H9 (cell line): Measurements from ENCODE around the gene SLC35A2. TPM values are rescaled to one million over a fixed set of nuclear protein-coding genes. Genes with fewer than 3 reads are reported as not detected.

Experiments
- DNase-seq: peaks from one replicate; pipeline ENCODE4 v3.0.0-alpha.2; 2017
- H2AFZ ChIP-seq: one replicate; pipeline ENCODE4 v1.6.1; 2013; ENCODE audit warnings: mild to moderate bottlenecking, low read length, control low read depth, moderate library complexity
- H2AK5ac ChIP-seq: 2 replicates; pipeline ENCODE4 v1.6.1; 2013; ENCODE audit warnings: low read length, control low read depth, mixed read lengths; ENCODE audit not compliant: insufficient read length
- H2BK120ac ChIP-seq: one replicate; pipeline ENCODE4 v1.6.1; 2013; ENCODE audit warnings: low read depth, mild to moderate bottlenecking, low read length, control low read depth, inconsistent platforms; ENCODE audit not compliant: poor library complexity, severe bottlenecking
- H2BK12ac ChIP-seq: 2 replicates; pipeline ENCODE4 v1.6.1; 2013; ENCODE audit warnings: low read length, control low read depth, mixed read lengths, low read depth; ENCODE audit not compliant: insufficient read length
- H2BK15ac ChIP-seq: 2 replicates; pipeline ENCODE4 v1.6.1; 2013; ENCODE audit warnings: low read depth, low read length, control low read depth
- H2BK20ac ChIP-seq: one replicate; pipeline ENCODE4 v1.6.1; 2013; ENCODE audit warnings: low read depth, mild to moderate bottlenecking, low read length, control low read depth, inconsistent platforms; ENCODE audit not compliant: poor library complexity, severe bottlenecking
- H2BK5ac ChIP-seq: 2 replicates; pipeline ENCODE4 v1.6.1; 2013; ENCODE audit warnings: low read length, control low read depth, mixed read lengths; ENCODE audit not compliant: insufficient read length
- H3K14ac ChIP-seq: 2 replicates; pipeline ENCODE4 v1.6.1; 2013; ENCODE audit warnings: low read length, control low read depth; ENCODE audit not compliant: insufficient read depth
- H3K18ac ChIP-seq: 2 replicates; pipeline ENCODE4 v1.6.1; 2013; ENCODE audit warnings: low read depth, mild to moderate bottlenecking, mixed read lengths, low read length, control low read depth; ENCODE audit not compliant: insufficient read length
- H3K23ac ChIP-seq: 2 replicates; pipeline ENCODE4 v1.6.1; 2013; ENCODE audit warnings: low read length, control low read depth, mixed read lengths, low read depth; ENCODE audit not compliant: insufficient read length
- H3K23me2 ChIP-seq: 2 replicates; pipeline ENCODE4 v1.6.1; 2013; ENCODE audit warnings: low read depth, mild to moderate bottlenecking, mixed read lengths, low read length, control low read depth; ENCODE audit not compliant: insufficient read length, poor library complexity, severe bottlenecking
- H3K27ac ChIP-seq: 2 replicates; pipeline ENCODE4 v1.5.1; 2013; ENCODE audit warnings: low read length, control low read depth, mixed read lengths, low read depth; ENCODE audit not compliant: insufficient read length
- H3K27me3 ChIP-seq: 2 replicates; pipeline ENCODE4 v1.6.1; 2013; ENCODE audit warnings: low read length, control low read depth, inconsistent platforms; ENCODE audit not compliant: insufficient read depth
- H3K4ac ChIP-seq: 2 replicates; pipeline ENCODE4 v1.6.1; 2013; ENCODE audit warnings: low read depth, mild to moderate bottlenecking, control low read depth, inconsistent platforms, low read length, moderate library complexity
- H3K4me1 ChIP-seq: 2 replicates; pipeline ENCODE4 v1.6.1; 2013; ENCODE audit warnings: low read length, control low read depth, inconsistent platforms; ENCODE audit not compliant: insufficient read depth
- H3K4me2 ChIP-seq: 2 replicates; pipeline ENCODE4 v1.6.1; 2013; ENCODE audit warnings: low read length, control low read depth, mixed read lengths; ENCODE audit not compliant: insufficient read length, insufficient read depth
- H3K56ac ChIP-seq: 2 replicates; pipeline ENCODE4 v1.6.1; 2013; ENCODE audit warnings: low read depth, mild to moderate bottlenecking, mixed read lengths, low read length, control low read depth; ENCODE audit not compliant: insufficient read length
- H3K79me1 ChIP-seq: 2 replicates; pipeline ENCODE4 v1.6.1; 2013; ENCODE audit warnings: low read depth, mild to moderate bottlenecking, moderate library complexity, low read length, control low read depth, inconsistent platforms; ENCODE audit not compliant: insufficient read depth, poor library complexity, severe bottlenecking
- H3K79me2 ChIP-seq: 2 replicates; pipeline ENCODE4 v1.6.1; 2013; ENCODE audit warnings: low read length, control low read depth, inconsistent platforms; ENCODE audit not compliant: insufficient read depth
- H3K9ac ChIP-seq: 2 replicates; pipeline ENCODE4 v1.6.1; 2013; ENCODE audit warnings: low read length, control low read depth, mixed read lengths; ENCODE audit not compliant: insufficient read length; ENCODE audit errors: extremely low read depth
- H3K9me3 ChIP-seq: one replicate; pipeline ENCODE4 v1.6.1; 2013; ENCODE audit warnings: low read depth, low read length, inconsistent platforms; ENCODE audit not compliant: control insufficient read depth
- H3T11ph ChIP-seq: one replicate; pipeline ENCODE4 v1.6.1; 2013; ENCODE audit warnings: mild to moderate bottlenecking, low read length, control low read depth, inconsistent platforms
- H4K20me1 ChIP-seq: one replicate; pipeline ENCODE4 v1.6.1; 2013; ENCODE audit not compliant: control insufficient read depth, insufficient read length, insufficient read depth
- H4K5ac ChIP-seq: 2 replicates; pipeline ENCODE4 v1.6.1; 2013; ENCODE audit warnings: low read depth, mild to moderate bottlenecking, mixed read lengths, low read length, control low read depth; ENCODE audit not compliant: insufficient read length
- H4K8ac ChIP-seq: replicated peaks from 2 replicates; pipeline ENCODE4 v1.6.1; 2013; ENCODE audit warnings: low read length, control low read depth, mixed read lengths, low read depth; ENCODE audit not compliant: insufficient read length
- H4K91ac ChIP-seq: 2 replicates; pipeline ENCODE4 v1.6.1; 2013; ENCODE audit warnings: low read depth, mild to moderate bottlenecking, moderate library complexity, mixed read lengths, low read length, control low read depth; ENCODE audit not compliant: insufficient read length
- H3K27ac Mint-ChIP-seq, 3 experiments: 2 replicates in 2 of 3; 3 replicates in 1 of 3; pipeline ENCODE4 v1.8.0; 2020 to 2021; ENCODE audit warnings: mixed read lengths in 3 of 3, mild to moderate bottlenecking in 1 of 3, moderate library complexity in 1 of 3
- H3K27me3 Mint-ChIP-seq: 2 replicates; pipeline ENCODE4 v1.8.0; 2021; ENCODE audit warnings: low read depth, mild to moderate bottlenecking, moderate library complexity, mixed read lengths
- H3K36me3 Mint-ChIP-seq, 3 experiments: 2 replicates in 2 of 3; 3 replicates in 1 of 3; pipeline ENCODE4 v1.8.0; 2020 to 2021; ENCODE audit warnings: low read depth in 3 of 3, mixed read lengths in 3 of 3; ENCODE audit not compliant: insufficient read depth in 1 of 3
- H3K4me1 Mint-ChIP-seq, 2 experiments: 2 replicates each; pipeline ENCODE4 v1.8.0; 2020; ENCODE audit warnings: mixed read lengths in 2 of 2
- H3K4me3 Mint-ChIP-seq, 2 experiments: 2 replicates in 1 of 2; 3 replicates in 1 of 2; pipeline ENCODE4 v1.8.0; 2020 to 2021; ENCODE audit warnings: mild to moderate bottlenecking in 2 of 2, mixed read lengths in 2 of 2, moderate library complexity in 1 of 2
- H3K9me3 Mint-ChIP-seq, 2 experiments: 2 replicates in 1 of 2; 3 replicates in 1 of 2; pipeline ENCODE4 v1.8.0; 2020; ENCODE audit warnings: mild to moderate bottlenecking in 2 of 2, mixed read lengths in 2 of 2, moderate library complexity in 1 of 2
- WGBS: extraction: QIAGEN DNeasy Blood & Tissue Kit; methylation state at CpG from one replicate; pipeline ENCODE4 v1.1.7; 2013; ENCODE audit warnings: missing lambda C conversion rate, low lambda C conversion rate, mixed read lengths; ENCODE audit not compliant: insufficient read length; ENCODE audit errors: extremely low coverage; 5-methylcytosine and 5-hydroxymethylcytosine counted together
- total RNA-seq: library from RNA; stranded (reverse); gene quantifications from 2 replicates; pipeline ENCODE4 v1.2.1, GENCODE V29; 2021
- TF ChIP-seq, protein P1 (sequence below): fragments of 200-600 bp; sonication (generic); conservative IDR thresholded peaks from 3 replicates; pipeline ENCODE4 v1.8.0; 2021; ENCODE audit warnings: antibody characterized with exemption, mild to moderate bottlenecking

SLC35A2 gene
- total RNA-seq, 1 experiment from 2014 or later = 32.9 TPM

DNA sequence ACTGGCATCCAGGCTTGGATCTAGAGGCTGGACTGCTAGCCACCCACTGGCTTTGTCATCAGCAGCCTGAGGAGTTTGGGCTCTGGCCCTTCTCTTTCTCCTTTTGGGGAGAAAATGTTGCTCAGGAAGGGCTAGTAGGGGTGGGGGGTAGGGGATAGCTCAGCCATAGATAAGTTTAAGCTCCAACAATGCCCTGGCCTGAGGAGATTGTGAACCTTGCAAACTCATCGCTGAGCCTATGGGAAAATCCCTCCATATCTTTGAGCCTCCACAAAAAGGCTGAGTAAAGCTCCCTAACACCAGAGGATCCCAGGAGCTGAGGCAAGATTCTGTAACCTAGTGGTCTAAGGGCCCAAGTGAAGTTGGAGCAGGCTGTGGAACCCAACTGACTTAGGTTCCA lies 37.1 kb upstream of the SLC35A2 start:
- Histone ChIP-seq H3K23ac (no peak overlapping the region), H3K27me3 (no peaks in the 10 kb centered on the region), H3K27ac (no peak overlapping the region), H3K79me1 (peaks cover under 1% of the 10 kb centered on the region), H2BK15ac (no peak overlapping the region), H4K8ac (no peak overlapping the region), H4K20me1 (no peaks in the 10 kb centered on the region), H3T11ph (no peak overlapping the region), H3K18ac (no peak overlapping the region), H3K9ac (no peak overlapping the region), H3K79me2 (peaks cover 11% of the 10 kb centered on the region; the same call in 1 of the 2 replicates), H2BK120ac (no peak overlapping the region), H4K91ac (no peak overlapping the region), H3K4me2 (no peak overlapping the region), H2BK12ac (no peak overlapping the region), H2AFZ (no peak overlapping the region), H4K5ac (no peak overlapping the region), H3K56ac (no peak overlapping the region), H3K9me3 (no peaks in the 10 kb centered on the region), H3K14ac (no peak overlapping the region), H2BK20ac (no peak overlapping the region), H3K4me1 (no peaks in the 10 kb centered on the region), H3K4ac (no peak overlapping the region), H2AK5ac (no peak overlapping the region), H3K23me2 (no peaks in the 10 kb centered on the region), H2BK5ac (no peak overlapping the region)
- no peak overlapping the region for H3K4me3 Mint-ChIP-seq
- H3K36me3 Mint-ChIP-seq = peaks cover 3 to 34% (median 10%) of the 10 kb centered on the region in 3 experiments; a peak in 6 of 7 replicates
- no peak overlapping the region for H3K27ac Mint-ChIP-seq
- no CpG with 5 or more reads among the region's 1 CpG for WGBS
- H3K27me3 Mint-ChIP-seq = no peaks in the 10 kb centered on the region
- DNase-seq = no peak
- H3K4me1 Mint-ChIP-seq = peaks cover 0 to 2% of the 10 kb centered on the region in 2 experiments; a peak in 2 of 4 replicates
- TF ChIP-seq, protein P1, sequence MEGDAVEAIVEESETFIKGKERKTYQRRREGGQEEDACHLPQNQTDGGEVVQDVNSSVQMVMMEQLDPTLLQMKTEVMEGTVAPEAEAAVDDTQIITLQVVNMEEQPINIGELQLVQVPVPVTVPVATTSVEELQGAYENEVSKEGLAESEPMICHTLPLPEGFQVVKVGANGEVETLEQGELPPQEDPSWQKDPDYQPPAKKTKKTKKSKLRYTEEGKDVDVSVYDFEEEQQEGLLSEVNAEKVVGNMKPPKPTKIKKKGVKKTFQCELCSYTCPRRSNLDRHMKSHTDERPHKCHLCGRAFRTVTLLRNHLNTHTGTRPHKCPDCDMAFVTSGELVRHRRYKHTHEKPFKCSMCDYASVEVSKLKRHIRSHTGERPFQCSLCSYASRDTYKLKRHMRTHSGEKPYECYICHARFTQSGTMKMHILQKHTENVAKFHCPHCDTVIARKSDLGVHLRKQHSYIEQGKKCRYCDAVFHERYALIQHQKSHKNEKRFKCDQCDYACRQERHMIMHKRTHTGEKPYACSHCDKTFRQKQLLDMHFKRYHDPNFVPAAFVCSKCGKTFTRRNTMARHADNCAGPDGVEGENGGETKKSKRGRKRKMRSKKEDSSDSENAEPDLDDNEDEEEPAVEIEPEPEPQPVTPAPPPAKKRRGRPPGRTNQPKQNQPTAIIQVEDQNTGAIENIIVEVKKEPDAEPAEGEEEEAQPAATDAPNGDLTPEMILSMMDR = no peak
- peaks cover 51 to 63% of the 10 kb centered on the region in 2 experiments for H3K9me3 Mint-ChIP-seq
